ENCODE results near the gene ADARB2.

ADARB2 gene

GRCh38 chr10:1575481-1576244 lies 161.7 kb downstream of the ADARB2 start:
- no peak overlapping the region for H3K4me3 ChIP-seq (ENCODE audit: low read depth, low read length)
- no peak for TF ChIP-seq CTCF (IDR thresholded peaks at IDR 0.05; ENCODE audit: low read depth, low read length)

DNA sequence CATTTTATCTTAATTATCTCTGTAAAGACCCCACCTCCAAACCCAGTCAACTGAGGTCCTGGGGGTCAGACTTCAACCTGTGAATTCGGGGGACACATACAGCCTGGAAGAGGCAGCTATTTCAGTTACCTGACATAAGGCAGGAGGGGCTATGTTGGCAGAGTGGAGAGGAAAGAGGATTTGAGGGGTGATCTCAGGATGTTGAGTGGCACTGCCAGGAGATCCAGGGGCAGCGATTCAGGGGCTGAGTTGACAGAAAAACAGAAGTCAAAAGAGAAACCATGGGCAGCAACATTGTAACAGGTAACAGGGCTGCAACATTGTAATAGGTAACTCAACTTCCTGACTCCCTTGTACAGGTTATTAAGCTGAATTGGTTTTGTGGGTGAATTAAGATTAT lies 162.6 kb downstream of the ADARB2 start:
- H3K4me3 ChIP-seq (ENCODE audit: low read depth, low read length) = no peak overlapping the region
- no peak for TF ChIP-seq CTCF (IDR thresholded peaks at IDR 0.05; ENCODE audit: low read depth, low read length)

DNA sequence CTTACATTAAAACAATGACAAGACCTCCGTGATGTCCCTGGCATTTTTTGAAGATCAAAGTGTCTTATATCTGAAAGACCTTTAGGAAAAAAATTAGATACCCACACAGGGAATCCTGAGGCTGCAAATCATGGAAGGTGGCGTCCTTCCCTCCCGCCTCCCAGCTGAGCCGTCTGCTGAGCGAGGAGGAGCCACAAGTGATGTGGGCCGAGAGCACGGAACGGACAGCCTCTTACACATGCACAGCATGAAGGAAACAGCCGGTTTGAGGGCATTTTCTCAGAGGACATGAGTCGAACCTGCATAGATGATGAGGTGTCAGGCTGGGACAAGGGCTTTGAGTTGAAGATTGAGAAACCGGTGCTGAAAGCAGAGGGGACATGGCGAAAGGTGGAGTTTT lies 163.3 kb downstream of the ADARB2 start:
- no peak for TF ChIP-seq CTCF (IDR thresholded peaks at IDR 0.05; ENCODE audit: low read depth, low read length)
- H3K4me3 ChIP-seq (ENCODE audit: low read depth, low read length) = no peak overlapping the region

DNA sequence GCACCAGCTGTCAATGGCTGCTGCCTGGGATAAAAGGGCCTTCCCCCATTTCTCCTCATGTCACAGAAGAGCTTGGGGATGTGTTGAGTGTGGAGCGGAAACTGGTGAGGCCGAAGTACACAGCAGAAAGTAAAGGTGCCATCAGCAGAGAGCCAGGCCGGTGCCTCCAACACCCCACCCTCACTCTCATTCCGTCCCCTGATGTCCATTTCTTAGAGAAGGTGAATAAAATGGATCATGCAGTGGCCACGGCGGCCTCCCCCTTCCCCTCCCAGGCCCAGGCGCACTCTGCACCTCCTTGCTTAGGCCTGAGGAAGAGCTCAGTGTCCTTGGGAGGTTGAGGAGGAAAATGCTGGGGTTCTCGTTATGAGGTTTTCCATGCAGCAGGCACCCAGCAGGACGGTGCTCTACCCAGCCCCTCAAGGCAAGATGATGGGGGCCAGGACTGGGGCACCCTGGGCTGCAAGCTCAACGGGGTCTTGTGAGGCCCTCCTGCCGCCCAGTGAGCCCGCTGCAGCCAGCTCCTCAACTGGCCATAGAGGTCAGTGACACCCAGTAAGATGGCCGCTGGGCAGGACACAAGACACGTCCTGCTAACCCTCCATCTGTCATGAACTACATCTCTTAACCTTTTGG lies 163.9 kb downstream of the ADARB2 start:
- TF ChIP-seq CTCF (IDR thresholded peaks at IDR 0.05; ENCODE audit: low read depth, low read length) = no peak
- no peak overlapping the region for H3K4me3 ChIP-seq (ENCODE audit: low read depth, low read length)

- TF ChIP-seq CTCF (IDR thresholded peaks at IDR 0.05; ENCODE audit: low read depth, low read length) = no peak
- H3K4me3 ChIP-seq (ENCODE audit: low read depth, low read length) = no peak overlapping the region
Measured at GRCh38 chr10:1572519-1573333, 164.6 kb downstream of the ADARB2 start.

- H3K4me3 ChIP-seq (ENCODE audit: low read depth, low read length) = no peak overlapping the region
- no peak for TF ChIP-seq CTCF (IDR thresholded peaks at IDR 0.05; ENCODE audit: low read depth, low read length)
Measured at GRCh38 chr10:1571587-1572237, 165.6 kb downstream of the ADARB2 start.
